ENCODE measurements around the gene NLK.
"Not testable (repeated sequence)": the region's sequence is repeated elsewhere in the genome, so short reads cannot be mapped to it uniquely, and the experiment has no call there.

Gene NLK

GRCh38 chr17:28119046-28119445 lies 76.6 kb downstream of the NLK start:
- DNase-seq, result no peak

- no peak for DNase-seq
Observed at GRCh38 chr17:28119560-28119959, 77.1 kb downstream of the NLK start.

GRCh38 chr17:28120766-28121165 lies 78.3 kb downstream of the NLK start:
- DNase-seq, result no peak

GRCh38 chr17:28124962-28125361 lies 82.5 kb downstream of the NLK start:
- DNase-seq, result no peak

- DNase-seq, result no peak
Observed at GRCh38 chr17:28125526-28126378, 83.3 kb downstream of the NLK start.

GRCh38 chr17:28127196-28127595 lies 84.7 kb downstream of the NLK start:
- no peak for DNase-seq

- DNase-seq, result no peak
Observed at GRCh38 chr17:28128779-28129178, 86.3 kb downstream of the NLK start.

GRCh38 chr17:28130472-28130871 lies 88.0 kb downstream of the NLK start:
- no peak for DNase-seq

- no peak for DNase-seq
Observed at GRCh38 chr17:28131599-28131998, 89.1 kb downstream of the NLK start.

- no peak for DNase-seq
Observed at GRCh38 chr17:28133562-28133970, 91.1 kb downstream of the NLK start.

GRCh38 chr17:28136923-28137322 lies 94.4 kb downstream of the NLK start:
- no peak for DNase-seq

- DNase-seq, result no peak
Observed at GRCh38 chr17:28139822-28140221, 97.3 kb downstream of the NLK start.

- no peak for DNase-seq
Observed at GRCh38 chr17:28141313-28141712, 98.8 kb downstream of the NLK start.

- DNase-seq, result no peak
Observed at GRCh38 chr17:28141773-28142172, 99.3 kb downstream of the NLK start.

- no peak for DNase-seq
Observed at GRCh38 chr17:28142305-28142704, 99.8 kb downstream of the NLK start.

- no peak for DNase-seq
Observed at GRCh38 chr17:28144019-28144418, 101.5 kb downstream of the NLK start.

GRCh38 chr17:28145348-28145747 lies 102.9 kb downstream of the NLK start:
- DNase-seq, result no peak

GRCh38 chr17:28147017-28147416 lies 104.5 kb downstream of the NLK start:
- no peak for DNase-seq

GRCh38 chr17:28151001-28151400 lies 108.5 kb downstream of the NLK start:
- no peak for DNase-seq

- no peak for DNase-seq
Observed at GRCh38 chr17:28154214-28154613, 111.7 kb downstream of the NLK start.

- not testable (repeated sequence) for DNase-seq
Observed at GRCh38 chr17:28155405-28155804, 112.9 kb downstream of the NLK start.

- no peak for DNase-seq
Observed at GRCh38 chr17:28159004-28159403, 116.5 kb downstream of the NLK start.

GRCh38 chr17:28159924-28160323 lies 117.4 kb downstream of the NLK start:
- no peak for DNase-seq

- no peak for DNase-seq
Observed at GRCh38 chr17:28160610-28161009, 118.1 kb downstream of the NLK start.

GRCh38 chr17:28161311-28161710 lies 118.8 kb downstream of the NLK start:
- DNase-seq, result no peak

Data from NK-92 treated with Interleukin-12 subunit alpha and Interleukin-12 subunit beta, amount 100 ng/mL, for 24 hours (cell line).